Epidermal melanocyte (primary cell): Measurements from ENCODE around the gene RGS6.

Source experiments
- DNase-seq: peaks from one replicate; pipeline ENCODE4 v3.0.0; 2011; ENCODE audit warnings: low spot score; ENCODE audit not compliant: insufficient read length

The RGS6 gene

GRCh38 chr14:72237722-72238666 lies 305.8 kb downstream of the RGS6 start:
- no peak for DNase-seq

GRCh38 chr14:72243309-72244293 lies 311.4 kb downstream of the RGS6 start:
- DNase-seq = no peak

GRCh38 chr14:72247896-72248465 lies 315.8 kb downstream of the RGS6 start:
- DNase-seq = no peak

- no peak for DNase-seq
Observed at GRCh38 chr14:72253503-72253902, 321.3 kb downstream of the RGS6 start.

- no peak for DNase-seq
Observed at GRCh38 chr14:72254202-72254936, 322.1 kb downstream of the RGS6 start.

- DNase-seq = no peak
Observed at GRCh38 chr14:72254937-72255472, 322.8 kb downstream of the RGS6 start.

- DNase-seq = no peak
Observed at GRCh38 chr14:72256055-72256454, 323.8 kb downstream of the RGS6 start.

- DNase-seq = no peak
Observed at GRCh38 chr14:72261068-72261467, 328.8 kb downstream of the RGS6 start.

- DNase-seq = no peak
Observed at GRCh38 chr14:72262771-72263170, 330.5 kb downstream of the RGS6 start.

GRCh38 chr14:72264716-72265115 lies 332.5 kb downstream of the RGS6 start:
- no peak for DNase-seq

- no peak for DNase-seq
Observed at GRCh38 chr14:72270147-72270727, 338.0 kb downstream of the RGS6 start.

GRCh38 chr14:72270749-72271148 lies 338.5 kb downstream of the RGS6 start:
- DNase-seq = no peak

GRCh38 chr14:72275242-72275641 lies 343.0 kb downstream of the RGS6 start:
- DNase-seq = no peak

GRCh38 chr14:72278316-72278715 lies 346.1 kb downstream of the RGS6 start:
- DNase-seq = no peak

GRCh38 chr14:72284176-72284575 lies 351.9 kb downstream of the RGS6 start:
- no peak for DNase-seq

- DNase-seq = no peak
Observed at GRCh38 chr14:72290241-72290640, 358.0 kb downstream of the RGS6 start.

GRCh38 chr14:72291908-72292688 lies 359.9 kb downstream of the RGS6 start:
- peak; percentile 21 for DNase-seq

GRCh38 chr14:72292689-72293024 lies 360.4 kb downstream of the RGS6 start:
- DNase-seq = no peak

- no peak for DNase-seq
Observed at GRCh38 chr14:72301352-72301751, 369.1 kb downstream of the RGS6 start.

- no peak for DNase-seq
Observed at GRCh38 chr14:72303930-72304329, 371.7 kb downstream of the RGS6 start.
